RWPE1 (cell line): Measurements from ENCODE around the gene MCM5.
A peak's percentile ranks its signal among the peaks of the same experiment; 100 is the strongest.
"Not testable (repeated sequence)": the region's sequence is repeated elsewhere in the genome, so short reads cannot be mapped to it uniquely, and the experiment has no call there.

Source experiments
- CTCF ChIA-PET: fragments of 350-600 bp; sonication (Branson Sonifier 250); formaldehyde crosslinking; extraction: SDS; loops from one replicate; lab custom pipeline; 2021; lab: Yijun Ruan, JAX
- POLR2A ChIA-PET: fragments of 400-600 bp; formaldehyde crosslinking; extraction: SDS; loops from one replicate; lab custom pipeline; 2020; ENCODE audit warnings: antibody characterized with exemption; ENCODE audit not compliant: low non-redundant PET; lab: Yijun Ruan, JAX
- DNase-seq: peaks from one replicate; pipeline ENCODE4 v3.0.0; 2012; ENCODE audit warnings: low spot score
- H3K27ac ChIP-seq: fragments of 450-650 bp; 2 replicates; pipeline ENCODE4 v1.5.1; 2017
- CTCF ChIP-seq: fragments of 450-650 bp; conservative IDR thresholded peaks from 2 replicates; pipeline ENCODE4 v1.5.1; 2017; ENCODE audit warnings: low read depth, mild to moderate bottlenecking

MCM5 gene

GRCh38 chr22:35463231-35463933, 63.4 kb downstream of the MCM5 start:
- no peak for TF ChIP-seq CTCF
- no peak overlapping the region for H3K27ac ChIP-seq
- ChIA-PET POLR2A (no interaction called here), CTCF (no interaction called here)
- no peak for DNase-seq

GRCh38 chr22:35464399-35464798, 64.5 kb downstream of the MCM5 start:
- DNase-seq, result no peak
- no peak for TF ChIP-seq CTCF
- no peak overlapping the region for H3K27ac ChIP-seq
- ChIA-PET POLR2A (no interaction called here), CTCF (no interaction called here)

GRCh38 chr22:35465109-35465701, 65.3 kb downstream of the MCM5 start:
- CTCF ChIA-PET, result no interaction called here
- TF ChIP-seq CTCF, result no peak
- no peak for DNase-seq
- POLR2A ChIA-PET, result no interaction called here
- H3K27ac ChIP-seq, result no peak overlapping the region

GRCh38 chr22:35467681-35468434, 67.9 kb downstream of the MCM5 start:
- ChIA-PET POLR2A (no interaction called here), CTCF (no interaction called here)
- TF ChIP-seq CTCF, result no peak
- no peak for DNase-seq
- H3K27ac ChIP-seq, result peak overlapping the region; percentile 66

GRCh38 chr22:35470903-35471321, 71.0 kb downstream of the MCM5 start:
- no peak overlapping the region for H3K27ac ChIP-seq
- no peak for TF ChIP-seq CTCF
- POLR2A ChIA-PET, result no interaction called here
- CTCF ChIA-PET, result no interaction called here
- DNase-seq, result no peak

GRCh38 chr22:35471566-35471965, 71.6 kb downstream of the MCM5 start:
- CTCF ChIA-PET, H3K27ac ChIP-seq, DNase-seq, POLR2A ChIA-PET: not testable (repeated sequence)

GRCh38 chr22:35472488-35472887, 72.5 kb downstream of the MCM5 start:
- no peak for TF ChIP-seq CTCF
- POLR2A ChIA-PET, result no interaction called here
- CTCF ChIA-PET, result no interaction called here
- DNase-seq, result no peak
- H3K27ac ChIP-seq, result no peak overlapping the region
